Middle frontal gyrus (tissue), 1 donor: Measurements from ENCODE around the gene CELSR1.

Experiments
- DNase-seq: peaks from one replicate; pipeline ENCODE4 v3.0.0-alpha.2; 2015; ENCODE audit warnings: low spot score; ENCODE audit errors: extremely low spot score

Gene CELSR1

DNA sequence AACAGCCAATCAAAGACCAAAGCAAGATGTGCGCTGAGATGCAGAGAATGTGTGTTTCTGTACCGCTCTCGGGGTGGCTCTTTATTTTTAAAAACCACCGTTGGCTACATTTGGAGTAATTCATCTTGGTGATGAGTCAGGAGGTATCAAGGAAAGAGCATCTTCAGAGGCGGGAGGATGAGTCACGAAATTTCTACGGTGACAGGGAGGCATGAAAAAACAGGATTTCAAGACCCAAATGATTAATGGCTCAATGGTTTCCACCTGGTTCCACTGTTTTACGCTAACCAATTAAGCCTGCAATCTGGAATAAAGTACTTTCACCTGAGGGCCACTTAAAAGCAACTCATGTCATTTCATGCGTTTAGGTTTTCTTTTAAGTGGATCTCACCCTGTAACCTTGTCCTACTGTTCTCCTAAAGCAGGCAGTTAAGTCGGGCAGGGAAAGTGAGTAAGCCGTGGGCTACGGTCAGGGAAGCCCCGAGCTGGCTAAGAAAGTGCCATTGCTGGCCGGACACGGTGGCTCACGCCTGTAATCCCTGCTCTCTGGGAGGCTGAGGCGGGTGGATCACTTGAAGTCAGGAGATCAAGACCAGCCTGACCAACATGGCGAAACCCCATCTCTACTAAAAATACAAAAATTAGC is 74.6 kb downstream of the CELSR1 start:
- DNase-seq, result no peak

DNA sequence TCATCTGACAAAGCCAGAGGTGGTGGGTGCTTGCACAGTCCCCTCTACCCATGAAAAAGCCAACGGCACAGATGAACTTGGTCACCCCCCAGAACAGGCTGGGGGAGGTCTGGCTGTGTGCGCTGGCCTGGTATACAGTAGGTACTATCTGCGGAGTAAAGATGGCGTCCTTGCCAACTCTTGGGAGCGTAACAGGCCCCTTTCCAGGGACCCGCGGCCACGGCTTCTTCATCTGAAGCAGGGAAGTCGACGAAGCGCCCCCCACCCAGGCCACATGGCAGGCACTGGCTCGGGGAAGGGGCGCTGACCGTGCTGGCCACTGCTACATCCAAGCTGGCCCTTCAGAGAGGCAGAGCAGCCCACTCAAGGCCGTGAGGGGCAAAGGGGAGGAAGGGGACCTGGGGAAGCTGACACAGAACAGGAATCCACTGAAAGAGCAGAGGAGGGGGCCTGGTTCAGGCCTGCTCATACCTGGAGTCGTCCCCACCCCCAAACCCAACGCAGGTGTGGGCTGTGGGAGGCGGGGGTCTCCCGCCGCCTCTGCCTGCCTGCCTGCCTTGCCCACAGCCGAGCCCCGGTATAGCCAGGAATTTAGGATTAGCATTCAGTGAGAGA is 75.7 kb downstream of the CELSR1 start:
- no peak for DNase-seq

DNA sequence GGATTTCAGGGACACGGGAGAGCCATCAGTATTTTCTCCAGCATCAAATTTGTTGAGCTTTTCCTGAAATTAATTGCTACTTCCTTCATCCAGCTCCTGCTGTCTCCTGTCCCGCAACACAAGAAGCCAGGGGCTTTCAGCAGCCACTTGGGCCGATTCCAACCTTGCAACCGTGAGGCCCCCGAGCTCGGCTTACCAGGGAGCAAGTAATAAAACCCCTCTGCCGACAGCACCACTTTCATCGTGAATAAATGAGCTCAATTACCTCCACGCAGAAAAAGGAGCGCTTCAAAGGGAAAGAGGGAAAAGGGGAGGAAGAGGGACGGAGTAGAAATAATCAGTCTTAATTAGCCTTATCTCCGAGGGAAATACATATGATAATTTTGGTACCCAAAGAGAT is 76.6 kb downstream of the CELSR1 start:
- no peak for DNase-seq

DNA sequence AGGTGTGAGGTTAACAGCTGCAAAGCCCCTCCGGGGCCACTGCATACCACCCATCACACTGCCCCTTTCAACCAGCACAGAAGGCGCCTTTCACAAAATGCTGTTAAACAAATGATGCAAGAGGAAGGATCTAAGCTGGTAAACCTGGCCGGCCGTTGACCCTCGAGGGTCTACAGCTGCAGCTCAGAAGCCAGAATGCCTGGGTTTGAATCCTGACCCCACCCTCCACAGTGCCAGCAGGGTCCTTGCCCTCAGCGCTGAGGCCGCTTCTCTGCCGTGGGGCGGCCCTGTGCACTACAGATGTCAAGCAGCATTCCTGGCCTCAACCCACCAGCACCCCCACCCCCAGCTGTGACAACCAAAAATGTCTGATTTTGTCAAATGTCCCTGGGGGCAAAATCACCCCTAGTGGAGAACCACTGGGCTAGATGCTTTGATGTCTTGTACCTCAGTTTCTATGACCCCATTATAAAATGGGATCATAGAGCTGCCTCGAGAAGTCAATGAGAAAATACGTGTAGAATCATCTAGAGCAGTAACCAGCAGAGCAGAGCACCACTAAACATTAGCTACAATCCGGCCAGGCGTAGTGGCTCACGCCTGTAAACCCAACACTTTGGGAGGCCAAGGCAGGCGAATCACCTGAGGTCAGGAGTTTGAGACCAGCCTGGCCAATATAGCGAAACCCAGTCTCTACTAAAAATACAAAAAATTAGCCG is 77.9 kb downstream of the CELSR1 start:
- DNase-seq, result no peak

- no peak for DNase-seq
Measured at GRCh38 chr22:46458525-46458924, 78.9 kb downstream of the CELSR1 start.

GRCh38 chr22:46457502-46458488 is 79.6 kb downstream of the CELSR1 start:
- DNase-seq, result no peak

DNA sequence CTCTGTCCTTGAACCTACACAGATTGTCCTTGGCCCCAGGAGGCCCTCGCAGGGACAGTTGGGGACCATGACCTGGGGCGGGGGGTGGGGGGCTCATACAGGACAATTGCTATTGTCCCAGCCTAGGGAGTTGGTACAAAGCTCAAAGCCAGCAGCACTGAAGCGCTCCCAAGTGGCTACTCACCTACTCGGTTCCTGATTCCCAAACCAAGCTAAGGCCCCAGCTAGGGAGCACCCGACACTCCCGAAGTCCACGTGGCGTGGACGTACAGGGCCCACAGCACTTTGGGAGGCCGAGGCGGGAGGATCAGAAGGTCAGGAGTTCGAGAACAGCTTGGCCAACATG is 80.6 kb downstream of the CELSR1 start:
- no peak for DNase-seq

GRCh38 chr22:46455446-46455845 is 82.0 kb downstream of the CELSR1 start:
- no peak for DNase-seq

GRCh38 chr22:46454504-46455269 is 82.7 kb downstream of the CELSR1 start:
- no peak for DNase-seq

DNA sequence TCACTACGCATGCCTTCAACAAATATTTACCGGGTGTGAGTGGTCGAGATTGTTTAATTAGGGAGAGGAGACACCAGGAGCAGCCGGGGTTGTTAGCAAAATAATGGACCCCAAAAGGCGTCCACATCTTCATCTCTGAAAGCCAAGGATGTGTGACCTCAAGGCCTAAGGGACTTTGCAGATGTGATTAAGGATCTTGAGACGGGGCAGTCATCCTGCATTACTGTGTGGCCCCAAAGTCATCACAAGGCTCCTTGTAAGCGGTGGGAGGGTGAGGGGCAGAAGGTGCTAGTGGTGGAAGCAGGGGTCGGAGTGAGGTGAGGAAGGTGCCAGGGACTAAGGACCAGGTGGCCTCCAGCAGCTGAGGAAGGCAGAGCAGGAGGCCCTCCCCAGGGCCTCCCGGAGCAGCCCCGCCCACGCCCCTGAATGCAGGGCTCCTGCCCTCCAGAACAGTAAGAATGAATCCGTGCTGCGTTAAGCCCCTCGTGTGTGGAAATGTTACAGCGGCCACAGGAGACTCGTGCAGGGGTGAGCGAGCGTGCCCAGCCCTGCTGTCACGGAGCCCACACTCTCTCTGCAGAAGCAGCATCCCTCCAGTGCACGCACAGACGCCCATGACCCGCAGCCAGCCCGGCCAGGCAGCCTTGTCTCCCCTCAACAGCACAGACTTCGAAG is 83.5 kb downstream of the CELSR1 start:
- DNase-seq, result no peak

DNA sequence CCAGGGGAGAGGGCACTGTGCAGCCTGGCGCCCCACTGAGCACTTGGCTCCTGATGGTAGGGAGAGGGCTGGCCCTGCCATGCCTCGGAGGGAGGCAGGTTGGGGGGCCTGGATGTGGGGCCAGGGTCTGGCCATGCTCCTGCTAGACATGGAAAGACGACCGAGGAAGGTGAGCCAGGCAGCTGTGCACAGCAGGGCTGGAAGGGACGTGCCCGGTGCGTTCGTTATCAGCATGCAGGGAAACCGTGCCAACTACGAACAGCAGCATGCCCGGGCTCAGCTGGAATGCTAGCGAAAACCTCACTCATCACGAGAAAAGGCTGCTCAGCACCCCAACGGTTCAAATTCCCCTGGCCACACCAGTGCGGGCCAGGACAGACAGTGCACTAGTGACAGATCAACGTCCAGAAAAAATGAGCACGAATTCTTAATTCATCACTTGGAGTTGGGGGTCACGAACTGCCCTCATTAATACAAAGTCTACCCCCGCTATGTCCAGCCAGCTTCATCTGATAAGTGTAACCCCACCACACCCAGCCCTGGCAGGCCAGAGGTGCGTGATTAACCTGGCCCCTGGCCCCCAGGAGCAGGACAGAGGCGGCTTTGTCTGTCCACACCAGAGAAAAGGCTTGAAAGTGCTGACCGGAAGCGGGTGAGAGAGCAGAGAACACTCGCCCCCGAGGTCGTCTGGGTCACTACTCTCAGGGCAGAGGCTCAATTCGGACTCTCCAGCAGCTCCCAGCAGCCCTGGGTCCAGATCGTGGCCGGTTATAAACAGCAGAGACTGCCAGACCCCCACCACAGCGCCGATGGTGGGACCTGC is 84.2 kb downstream of the CELSR1 start:
- no peak for DNase-seq

- no peak for DNase-seq
Measured at GRCh38 chr22:46452195-46453005, 85.0 kb downstream of the CELSR1 start.

DNA sequence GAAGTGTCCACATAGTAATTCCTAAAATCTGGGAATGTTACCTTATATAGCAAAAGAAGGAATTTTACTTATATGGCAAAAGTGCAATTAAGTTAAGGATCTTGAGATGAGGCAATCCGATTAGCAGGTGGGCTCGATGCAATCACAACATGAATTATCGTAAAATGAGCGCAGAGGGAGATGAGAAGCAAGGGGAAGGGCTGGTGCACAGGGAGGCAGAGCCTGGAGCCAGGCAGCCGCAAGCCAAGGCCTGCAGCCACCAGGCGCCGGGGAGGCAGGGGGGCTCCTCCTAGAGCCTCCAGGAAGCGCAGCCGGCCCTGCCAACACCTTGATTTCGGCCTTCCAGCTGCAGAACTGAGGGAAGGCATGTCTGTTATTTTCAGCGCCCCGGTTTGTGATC is 85.7 kb downstream of the CELSR1 start:
- no peak for DNase-seq

DNA sequence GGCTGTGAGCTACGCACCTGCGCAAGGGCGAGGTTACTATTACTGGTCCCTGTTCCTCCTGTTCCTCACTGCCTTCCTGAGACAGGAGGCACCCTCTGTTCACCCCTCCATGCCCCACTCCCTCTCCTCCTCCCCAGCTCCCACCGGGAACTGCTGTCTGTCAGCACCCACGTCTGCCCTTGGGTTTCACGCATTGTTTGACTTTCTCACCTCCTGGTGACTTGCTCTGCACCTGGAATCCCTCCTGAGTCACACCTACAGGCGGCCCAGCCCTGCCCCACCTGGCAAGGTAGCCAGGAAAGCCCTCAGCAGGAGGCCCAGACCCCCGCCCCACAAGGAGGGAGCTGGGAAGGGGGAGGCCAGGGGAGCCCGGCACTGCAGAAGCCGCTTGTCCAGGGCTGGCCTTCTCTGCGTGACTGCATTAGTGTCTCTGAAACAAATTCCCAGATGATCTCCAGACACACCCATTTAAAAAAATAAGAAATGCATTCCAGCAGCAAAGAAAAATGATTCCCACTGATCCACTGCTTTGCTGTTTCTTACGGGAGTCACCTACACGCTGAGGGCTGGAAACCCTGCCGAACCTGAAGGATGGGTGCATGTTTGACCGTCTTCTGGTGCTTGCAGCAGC is 86.4 kb downstream of the CELSR1 start:
- no peak for DNase-seq

DNA sequence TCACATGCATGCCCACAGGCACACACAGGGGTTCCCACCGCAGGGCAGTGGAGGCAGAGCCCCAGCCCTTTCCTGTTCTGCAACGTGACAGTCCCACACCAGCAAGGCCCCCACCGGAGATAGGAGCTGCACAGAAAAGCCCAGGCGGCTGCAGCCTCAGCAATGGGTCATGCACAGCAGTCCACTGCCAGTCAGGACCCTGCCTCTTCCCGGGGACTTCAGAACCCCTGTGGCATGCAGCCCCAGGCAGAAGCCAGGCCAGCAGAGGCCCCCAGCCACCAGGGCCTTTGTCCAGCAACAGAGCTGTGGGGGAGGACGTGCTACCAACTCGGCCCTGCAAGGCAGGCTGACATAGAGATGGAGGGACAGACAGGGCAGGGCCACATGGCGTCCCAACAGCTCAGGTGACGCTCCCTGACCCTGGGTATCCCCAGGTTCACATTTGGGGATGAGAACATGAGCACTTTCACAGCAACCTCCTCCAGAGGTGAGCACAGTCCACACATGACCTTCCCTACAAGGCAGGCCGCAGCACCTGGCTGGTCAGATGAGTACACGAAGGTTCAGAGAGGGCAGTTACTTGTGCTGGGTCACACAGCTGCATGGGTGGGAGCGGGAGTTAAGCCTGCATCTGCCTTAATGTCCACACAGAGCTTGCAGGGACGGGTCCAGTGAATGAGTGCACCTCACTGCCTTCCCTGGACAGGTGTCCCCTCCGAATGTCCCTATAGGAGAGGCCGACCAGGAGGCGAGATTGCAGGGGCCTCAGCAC is 87.3 kb downstream of the CELSR1 start:
- DNase-seq, result no peak

DNA sequence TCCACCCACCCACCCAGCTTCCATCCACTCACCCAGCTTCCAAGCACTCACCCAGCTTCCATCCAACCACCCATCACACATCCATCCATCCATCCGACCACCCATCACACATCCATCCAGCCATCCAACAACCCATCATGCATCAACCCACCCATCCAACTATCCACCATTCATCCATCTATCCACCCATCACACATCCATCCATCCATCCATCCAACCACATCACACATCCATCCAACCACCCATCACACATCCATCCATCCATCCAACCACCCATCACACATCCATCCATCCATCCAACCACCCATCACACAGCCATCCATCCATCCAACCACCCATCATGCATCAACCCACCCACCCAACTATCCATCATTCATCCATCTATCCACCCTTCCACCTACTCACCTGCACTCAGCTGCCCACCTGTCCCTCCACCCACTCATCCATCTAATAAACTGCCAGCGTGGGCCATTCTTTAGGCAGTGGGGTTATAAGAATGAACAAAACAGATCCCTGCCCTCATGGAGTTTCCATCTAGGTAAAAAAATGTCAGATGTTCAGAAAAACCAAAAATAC is 88.2 kb downstream of the CELSR1 start:
- DNase-seq, result no peak

- DNase-seq, result no peak
Measured at GRCh38 chr22:46448333-46448732, 89.1 kb downstream of the CELSR1 start.
